Medulla oblongata (tissue), 1 donor: Measurements from ENCODE around the gene POP7.
A peak's percentile ranks its signal among the peaks of the same experiment; 100 is the strongest.
"Not testable (repeated sequence)": the region's sequence is repeated elsewhere in the genome, so short reads cannot be mapped to it uniquely, and the experiment has no call there.

Source experiments
- DNase-seq: peaks from one replicate; pipeline ENCODE4 v3.0.0-alpha.2; 2015; ENCODE audit errors: extremely low spot score

Gene POP7

DNA sequence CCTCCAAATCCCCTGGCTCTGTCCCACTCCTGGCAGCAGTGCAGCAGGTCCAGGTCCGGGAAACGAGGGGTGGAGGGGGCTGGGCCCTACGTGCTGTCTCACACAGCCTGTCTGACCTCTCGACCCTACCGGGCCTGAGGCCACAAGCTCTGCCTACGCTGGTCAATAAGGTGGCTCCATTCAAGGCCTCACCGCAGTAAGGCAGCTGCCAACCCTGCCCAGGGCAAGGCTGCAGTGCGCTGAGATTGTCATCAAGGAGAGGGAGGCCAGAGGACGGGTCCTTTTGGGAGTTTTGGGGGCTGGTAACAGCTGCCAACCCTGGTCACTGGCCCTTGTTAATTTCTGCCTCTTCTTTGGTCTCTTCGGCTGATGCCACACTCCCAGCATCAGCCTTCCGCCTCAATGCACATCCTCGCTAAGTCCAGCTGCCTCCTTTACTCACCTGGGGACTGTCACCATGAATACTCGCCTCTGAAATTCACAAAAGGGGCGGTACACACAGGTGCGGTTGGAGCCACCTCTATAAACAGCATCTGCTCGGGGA lies 17.9 kb downstream of the POP7 start:
- no peak for DNase-seq

DNA sequence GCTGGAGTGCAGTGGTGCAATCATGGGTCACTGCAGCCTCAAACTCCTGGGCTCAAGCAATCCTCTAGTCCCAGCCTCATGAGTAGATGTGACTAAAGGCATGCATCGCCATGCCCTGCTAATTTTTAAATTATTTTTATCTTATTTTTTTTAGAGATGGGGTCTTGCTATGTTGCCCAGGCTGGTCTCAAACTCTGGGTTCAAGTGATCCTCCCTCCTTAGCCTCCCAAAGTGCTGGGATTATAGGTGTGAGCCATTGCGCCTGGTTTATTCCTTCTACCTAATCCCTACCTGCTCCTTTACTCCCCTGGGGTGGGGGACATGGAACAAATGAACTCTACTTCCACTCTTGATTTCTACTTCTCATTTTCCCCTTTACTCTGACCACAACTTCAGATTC lies 18.4 kb downstream of the POP7 start:
- not testable (repeated sequence) for DNase-seq

DNA sequence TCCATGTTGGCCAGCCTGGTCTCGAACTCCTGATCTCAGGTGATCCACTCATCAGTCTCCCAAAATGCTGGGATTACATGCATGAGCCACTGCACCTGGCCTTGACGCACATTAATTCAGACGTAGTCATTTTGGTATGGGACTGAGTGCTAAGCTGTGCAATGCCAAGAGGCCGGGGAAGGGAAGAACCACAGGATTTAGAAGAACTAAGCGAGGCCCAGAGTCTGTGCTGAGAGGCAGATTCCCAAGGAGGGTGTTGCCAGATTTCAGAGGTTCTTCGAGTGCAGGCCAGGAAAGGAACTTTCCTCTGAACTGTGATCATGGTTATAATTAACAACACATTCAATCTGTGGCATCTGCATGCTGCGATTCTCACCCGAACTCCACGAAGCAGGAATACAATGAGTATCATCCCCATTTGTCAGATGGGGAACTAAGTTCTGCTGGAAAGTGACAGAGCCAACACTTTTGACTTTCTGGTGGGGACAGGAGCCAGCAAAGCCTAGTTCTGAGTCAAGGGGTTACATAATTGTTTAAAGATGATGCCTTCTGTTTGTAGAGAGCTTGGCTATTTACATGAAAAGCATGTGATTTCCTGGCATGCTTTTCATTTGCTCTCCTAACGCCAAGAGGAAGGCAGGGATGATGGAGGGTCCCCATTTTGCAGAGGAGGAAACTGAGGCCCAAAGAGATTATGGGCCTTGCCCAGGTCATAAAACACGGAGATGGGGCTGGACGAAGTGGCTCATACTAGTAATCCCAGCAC lies 21.3 kb downstream of the POP7 start:
- no peak for DNase-seq

DNA sequence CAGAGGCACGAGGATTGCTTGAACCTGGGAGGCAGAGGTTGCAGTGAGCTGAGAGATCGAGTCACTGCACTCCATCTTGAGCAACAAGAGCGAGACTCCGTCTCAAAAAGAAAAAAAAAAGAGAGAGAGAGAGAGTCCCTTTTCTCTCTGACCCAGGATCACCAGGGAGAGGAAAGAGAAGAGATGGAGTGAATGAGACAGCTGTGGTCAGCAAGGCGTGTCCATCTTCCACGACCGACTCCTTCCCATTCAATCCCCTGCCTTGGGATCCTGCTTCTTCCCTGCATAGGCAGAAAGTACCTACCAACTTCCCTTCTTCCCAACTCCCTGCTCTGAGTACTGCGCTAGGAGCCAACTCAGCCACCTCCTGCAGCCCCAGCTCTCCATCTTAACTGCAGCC lies 22.3 kb downstream of the POP7 start:
- no peak for DNase-seq

DNA sequence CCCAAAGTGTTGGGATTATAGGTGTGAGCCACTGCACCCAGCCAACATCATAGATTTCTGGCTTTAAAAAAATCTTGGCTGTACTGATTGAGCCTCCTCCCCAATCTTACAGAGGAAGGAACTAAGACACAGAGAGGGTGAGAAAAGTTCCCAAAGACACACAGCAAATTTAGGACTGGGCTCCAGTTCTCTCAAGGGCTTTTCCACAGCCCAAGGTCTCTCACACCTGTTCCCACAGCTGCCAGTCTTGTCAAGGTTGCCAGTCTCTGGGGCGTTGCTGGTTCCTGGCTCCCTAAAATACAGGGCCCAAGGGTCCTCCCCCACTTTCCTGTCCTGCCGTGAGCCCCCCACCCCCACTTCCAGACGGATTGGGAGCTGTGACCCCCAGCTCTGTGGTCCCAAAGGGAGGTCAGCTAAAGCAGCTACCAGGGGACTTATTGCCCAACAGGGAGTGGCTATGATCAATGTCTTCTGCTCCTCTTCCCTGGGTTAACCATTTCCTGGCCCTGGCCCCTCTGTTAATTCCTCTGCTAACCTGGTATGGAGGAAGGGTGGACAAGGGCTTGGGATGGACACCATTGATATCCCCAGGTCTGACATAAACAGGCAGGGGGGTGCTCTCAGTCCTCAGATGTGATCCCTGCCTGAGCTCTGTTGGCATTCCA lies 24.3 kb downstream of the POP7 start:
- no peak for DNase-seq

DNA sequence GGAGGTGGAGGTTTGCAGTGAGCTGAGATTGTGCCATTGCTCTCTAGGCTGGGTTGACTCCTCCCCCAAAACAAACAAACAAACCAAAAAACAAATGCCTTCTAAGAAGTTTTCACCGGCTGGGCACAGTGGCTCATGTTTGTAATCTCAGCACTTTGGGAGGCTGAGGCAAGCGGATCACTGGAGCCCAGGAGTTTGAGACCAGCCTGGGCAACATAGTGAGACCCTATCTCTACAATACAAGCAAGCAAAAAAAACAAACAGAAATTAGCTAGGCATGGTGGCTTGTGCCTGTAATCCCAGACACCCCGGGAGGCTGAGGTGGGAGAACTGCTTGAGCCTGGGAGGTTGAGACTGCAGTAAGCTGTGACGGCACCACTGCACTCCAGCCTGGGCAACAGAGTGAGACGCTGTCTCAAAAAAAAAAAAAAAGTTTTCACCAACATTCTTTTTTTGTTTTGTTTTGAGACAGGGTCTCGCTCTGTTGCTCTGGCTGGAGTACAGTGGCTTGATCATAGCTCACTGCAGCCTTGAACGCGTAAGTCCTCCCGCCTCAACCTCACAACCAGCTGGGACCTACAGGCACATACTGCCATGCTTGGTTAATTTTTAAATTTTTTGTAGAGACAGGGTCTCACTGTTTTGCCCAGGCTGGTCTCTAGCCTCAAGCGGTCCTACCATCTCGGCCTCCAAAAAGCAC lies 26.2 kb downstream of the POP7 start:
- no peak for DNase-seq

DNA sequence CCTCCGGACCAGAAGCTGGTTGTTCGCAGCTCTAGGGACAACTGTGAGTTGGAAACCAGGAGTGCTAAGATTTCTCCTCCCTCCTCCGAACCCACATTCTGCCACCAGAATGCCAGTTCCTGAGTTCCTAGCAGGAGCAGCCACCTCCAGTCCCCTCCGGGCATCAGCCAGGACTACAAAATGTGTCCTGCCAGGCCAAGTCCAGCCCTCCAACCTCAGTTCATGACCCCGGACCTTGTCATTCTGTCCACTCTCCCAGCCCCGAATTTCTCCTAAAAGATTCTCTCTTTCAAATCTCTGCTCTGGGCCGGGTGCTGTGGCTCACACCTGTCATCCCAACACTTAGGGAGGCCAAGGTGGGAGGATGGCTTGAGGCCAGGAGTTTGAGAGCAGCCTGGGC lies 29.8 kb downstream of the POP7 start:
- DNase-seq = no peak

DNA sequence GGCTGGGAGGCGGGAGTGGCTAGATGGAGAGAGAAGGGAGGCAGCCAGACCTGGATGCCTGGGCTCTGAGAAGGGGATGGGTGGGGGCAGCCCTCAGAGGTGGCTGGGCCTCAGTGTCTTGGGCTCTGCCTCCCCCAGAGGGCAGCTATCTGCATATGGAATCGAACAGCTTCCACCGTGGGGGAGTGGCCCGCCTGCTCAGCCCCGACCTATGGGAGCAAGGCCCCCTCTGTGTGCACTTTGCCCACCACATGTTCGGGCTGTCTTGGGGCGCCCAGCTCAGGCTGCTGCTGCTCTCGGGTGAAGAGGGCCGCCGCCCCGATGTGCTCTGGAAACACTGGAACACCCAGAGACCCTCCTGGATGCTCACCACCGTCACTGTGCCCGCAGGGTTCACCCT lies 30.8 kb downstream of the POP7 start:
- no peak for DNase-seq

DNA sequence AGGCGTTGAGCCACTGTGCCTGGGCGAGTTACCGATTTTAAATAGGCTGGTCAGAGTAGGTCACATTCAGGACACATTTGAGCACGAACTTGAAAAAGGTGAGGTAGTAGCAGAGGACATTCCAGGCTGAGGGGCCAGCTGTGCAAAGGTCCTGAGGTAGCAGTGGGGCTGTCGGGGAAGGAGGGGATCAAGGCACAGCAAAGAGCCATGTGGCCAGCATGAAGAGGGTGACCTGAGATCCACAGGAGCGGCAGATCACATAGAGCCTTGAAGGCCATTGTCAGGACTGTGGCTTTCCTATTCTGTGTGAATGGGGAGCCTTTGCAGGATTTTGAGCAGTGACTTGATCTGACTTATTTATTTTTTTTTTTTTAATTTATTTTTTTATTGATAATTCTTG lies 34.0 kb downstream of the POP7 start:
- no peak for DNase-seq

DNA sequence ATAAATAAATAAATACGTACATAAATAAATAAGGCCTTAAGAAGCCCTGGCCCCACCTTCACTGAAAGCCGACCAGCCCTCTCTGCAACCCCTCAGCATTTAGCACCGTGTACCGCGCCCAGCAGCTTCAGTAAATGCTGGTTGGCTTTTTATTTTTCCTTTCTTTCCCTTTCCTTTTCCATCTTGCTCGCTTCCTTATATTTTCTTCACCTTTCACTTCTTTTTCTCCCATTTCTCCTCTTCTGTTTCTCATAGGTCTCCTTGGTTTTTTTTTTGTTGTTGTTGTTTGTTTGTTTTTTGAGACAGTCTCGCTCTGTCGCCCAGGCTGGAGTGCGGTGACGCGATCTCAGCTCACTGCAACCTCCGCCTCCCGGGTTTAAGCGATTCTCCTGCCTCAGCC lies 38.7 kb downstream of the POP7 start:
- no peak for DNase-seq

DNA sequence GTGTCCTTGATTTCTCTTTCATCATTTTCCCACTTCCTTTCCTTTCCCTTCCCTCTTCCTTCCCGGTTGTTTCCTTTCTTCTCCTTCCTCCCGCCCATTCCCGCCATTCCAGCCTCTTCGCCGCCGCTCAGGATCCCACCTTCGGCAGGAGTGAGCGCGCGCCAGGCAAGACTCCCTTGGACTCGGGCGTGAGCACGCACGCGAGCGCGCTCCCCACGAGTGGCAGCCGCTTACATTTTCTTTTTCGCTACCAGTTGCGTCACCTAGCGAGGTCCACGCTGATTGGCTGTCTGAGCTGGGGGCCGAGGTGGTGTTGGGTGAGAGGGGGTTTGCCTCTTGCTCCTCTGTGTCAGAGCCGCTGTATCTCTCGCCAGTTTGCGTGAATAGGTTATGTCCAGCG lies 39.3 kb downstream of the POP7 start:
- DNase-seq = peak; percentile 60

DNA sequence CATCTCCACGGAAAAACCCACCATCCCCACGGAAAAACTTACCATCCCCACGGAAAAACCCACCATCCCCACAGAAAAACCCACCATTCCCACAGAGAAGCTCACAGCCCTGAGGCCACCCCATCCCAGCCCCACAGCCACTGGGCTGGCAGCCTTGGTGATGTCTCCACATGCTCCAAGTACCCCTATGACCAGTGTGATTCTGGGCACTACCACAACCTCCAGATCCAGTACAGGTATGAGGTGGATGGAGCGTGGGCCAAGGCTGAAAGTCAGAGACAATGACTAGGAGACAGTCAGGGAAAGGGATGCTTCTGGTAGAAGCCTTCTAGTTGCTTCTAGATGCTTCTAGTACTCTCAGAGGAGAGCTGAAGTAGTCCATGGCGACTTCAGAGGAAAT lies 47.1 kb downstream of the POP7 start:
- no peak for DNase-seq

DNA sequence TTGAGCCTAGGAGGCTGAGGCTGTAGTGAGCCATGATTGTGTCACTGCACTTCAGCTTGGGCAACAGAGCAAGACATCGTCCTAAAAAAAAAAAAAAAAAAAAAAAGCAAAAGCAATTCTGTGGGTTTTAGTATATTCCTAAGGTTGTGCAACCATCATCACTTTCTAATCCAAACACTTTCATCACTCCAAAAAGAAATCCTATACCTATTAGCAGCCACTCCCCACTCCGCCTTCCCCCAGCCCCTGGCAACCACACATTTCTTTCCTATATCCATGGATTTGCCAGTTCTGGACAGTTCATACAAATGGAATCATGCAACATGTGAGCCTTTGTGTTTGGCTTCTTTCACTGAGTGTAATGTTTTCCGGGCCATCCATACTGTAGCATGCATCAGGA lies 47.8 kb downstream of the POP7 start:
- DNase-seq = no peak
